Stimulated activated CD4-positive, alpha-beta T cell treated with anti-CD3 and anti-CD28 coated beads, Interleukin-1b, Interleukin-23, amount 100 ng/mL, for 1 hour (primary cell): Measurements from ENCODE around the gene SLC22A12.

ENCODE experiments used
- DNase-seq, 2 donors: peaks; one replicate each; pipeline ENCODE4 v3.0.0-alpha.2; 2020; ENCODE audit warnings: low read depth in 2 of 2

SLC22A12 gene

DNA sequence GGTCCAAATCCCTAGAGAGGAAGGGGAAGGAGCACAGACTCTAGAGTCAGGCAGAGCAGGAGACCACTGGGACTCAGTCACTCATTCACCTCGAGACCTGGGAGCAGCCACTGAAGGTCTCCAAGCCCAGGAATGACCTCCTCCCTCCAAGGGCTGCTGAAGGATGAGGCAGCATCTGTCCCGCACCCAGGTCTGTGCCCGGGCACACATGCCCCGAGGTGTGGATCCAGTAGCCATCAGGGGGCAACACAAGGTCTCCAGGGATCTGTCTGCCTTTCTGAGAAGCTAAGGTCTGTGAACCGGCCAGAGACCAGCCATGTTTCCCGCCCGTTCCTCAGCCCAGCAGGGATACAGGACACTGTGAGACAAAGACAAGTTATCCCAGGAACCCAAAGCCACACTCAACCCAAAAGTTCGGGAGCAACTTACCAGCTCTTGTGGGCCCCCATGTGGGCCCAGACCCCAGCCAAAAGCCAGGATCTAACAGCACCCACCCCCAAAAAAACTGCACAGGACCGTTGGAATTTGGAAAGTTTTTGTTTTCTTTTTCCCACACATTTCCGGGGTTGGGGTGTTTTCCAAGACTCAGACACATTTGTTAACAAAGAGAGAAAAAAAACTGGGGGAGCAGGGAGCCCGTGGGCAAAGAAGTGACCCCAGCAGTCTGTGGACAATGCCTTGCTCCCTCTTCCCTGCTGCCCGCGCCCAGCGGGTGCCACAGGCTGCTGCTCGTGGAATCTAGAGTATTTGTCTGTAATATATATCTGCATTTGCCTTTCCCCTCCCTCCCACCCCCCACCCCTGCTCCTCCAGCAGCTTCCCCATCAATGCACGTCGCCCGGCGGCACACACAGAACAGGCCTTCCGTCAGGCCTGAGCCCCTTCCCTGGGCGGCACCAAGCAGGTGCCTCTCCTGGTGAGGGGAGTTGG, 14.9 kb downstream of the SLC22A12 start:
- no peak for DNase-seq

DNA sequence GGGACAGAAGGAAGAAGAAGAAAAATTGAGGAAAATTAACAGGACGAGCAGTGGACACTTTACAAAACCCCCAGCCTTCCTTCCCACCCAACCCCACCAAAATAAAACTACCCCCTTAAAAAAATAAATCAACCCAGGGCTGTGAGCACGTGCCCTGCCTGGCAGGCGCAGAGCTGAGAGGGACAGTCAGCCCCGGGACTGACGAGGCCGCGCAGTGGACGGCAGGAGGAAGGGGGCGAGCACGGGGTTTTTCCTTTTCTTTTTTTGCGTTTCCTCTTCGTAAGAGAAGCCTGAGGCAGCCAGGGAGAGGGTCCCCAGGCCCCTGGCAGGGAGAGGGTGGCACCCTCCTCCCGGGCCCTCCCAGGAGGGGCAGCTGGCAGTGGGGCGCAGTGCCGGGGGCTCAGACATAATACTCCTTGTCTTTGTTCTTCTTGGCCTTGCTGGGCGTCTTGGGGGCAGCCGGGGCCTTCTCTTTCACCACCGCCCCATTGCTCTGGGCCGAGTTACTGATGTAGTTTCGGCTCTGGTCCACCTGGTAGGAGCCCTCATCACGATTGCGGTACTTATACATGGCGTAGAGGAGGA, 15.9 kb downstream of the SLC22A12 start:
- DNase-seq = no peak

DNA sequence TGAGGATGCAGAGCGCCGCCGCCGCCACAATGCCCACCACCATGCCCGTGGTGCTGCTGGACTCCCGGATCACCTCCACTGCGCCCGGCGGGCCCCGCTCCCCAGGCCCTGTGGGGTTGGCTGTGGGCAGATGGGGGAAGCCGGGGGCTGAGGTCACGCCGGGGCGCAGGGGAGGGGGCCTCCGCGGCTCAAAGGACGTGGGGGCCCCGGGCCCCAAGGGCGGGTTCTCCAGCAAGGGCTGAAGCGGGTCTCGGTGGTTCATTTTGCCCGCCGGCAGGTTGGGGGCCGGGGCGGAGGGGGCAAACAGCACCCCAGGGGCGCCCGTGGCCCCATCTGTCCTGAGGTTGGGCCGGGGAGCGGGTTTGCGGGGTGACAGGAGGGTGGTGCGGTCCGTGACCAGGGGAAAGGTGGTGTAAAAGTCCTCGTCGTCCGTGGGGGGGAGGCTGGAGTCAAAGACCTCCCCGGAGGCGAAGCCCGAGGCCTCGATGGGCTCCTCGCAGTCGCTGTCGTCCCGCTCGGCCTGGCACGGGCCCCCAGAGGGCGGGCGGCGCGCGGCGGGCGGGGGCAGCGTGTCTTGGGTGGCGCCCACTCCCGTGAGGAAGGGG, 16.5 kb downstream of the SLC22A12 start:
- DNase-seq = no peak

DNA sequence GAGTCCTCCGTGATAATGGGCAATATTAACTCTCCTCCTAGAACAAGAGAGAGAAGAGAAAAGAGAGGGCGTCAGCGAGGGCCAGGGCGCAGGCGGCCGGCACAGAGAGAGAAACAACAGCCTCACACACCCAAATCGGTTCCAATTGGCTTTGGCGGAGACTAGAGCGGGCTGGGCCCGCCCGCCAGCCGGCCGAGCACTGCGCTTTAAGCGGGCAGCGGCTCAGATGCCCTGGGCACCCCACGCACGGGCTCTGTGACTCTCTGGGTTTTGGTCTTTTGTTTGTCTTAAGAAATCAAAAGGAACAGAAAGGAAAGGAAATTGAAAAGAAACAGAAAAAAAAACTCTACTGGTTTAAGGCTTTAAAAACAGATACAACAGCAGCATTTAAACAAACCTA, 17.0 kb downstream of the SLC22A12 start:
- no peak for DNase-seq

DNA sequence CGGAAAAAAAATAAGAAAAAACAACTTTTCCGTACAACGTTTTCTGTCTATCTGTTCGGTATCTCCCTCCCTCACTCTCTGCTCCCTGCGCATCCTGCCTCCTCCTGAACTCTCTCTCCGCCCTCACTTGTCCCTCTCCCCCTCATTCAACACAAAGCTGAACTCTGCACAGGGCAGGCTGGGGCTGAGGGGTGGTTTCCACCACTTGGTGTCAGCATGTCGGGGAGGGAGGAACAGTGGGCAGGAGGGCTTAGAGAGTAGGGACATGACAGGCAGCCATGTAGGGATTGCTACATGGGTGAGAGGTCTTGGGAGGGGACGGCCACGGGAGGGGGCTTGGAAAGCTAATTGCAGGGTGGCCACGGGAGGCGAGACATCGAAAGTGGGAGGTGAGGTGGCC, 17.6 kb downstream of the SLC22A12 start:
- DNase-seq = no peak

DNA sequence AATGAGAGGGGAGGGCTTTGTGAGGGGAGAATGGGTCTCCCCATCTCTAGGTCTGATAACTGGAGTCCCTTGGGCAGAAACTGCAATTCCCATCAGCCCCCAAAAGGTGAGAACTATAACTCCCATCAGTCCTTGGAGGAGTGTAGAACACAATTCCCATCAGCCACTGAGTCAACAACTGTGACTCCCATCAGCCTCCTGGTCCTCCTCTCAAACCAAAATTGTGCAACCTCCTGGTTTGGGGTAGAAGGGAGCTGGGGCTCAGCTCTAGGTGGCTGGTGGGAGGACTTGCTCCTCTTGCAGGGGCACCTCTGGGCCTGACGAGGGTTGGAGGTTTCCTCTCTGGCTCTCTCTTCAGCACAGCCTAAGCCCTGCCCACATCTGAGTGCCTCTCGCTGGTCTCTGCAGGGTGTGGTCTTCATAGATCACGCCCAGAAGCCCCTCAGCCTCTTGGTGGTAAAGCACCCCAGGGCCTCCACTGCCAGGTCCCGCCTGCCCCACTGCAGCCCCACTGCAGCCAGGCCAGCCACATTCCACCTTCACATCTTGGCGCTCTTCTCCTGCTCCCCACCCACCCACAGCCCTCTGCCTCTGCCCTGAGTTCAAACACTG, 18.5 kb downstream of the SLC22A12 start:
- DNase-seq = no peak

DNA sequence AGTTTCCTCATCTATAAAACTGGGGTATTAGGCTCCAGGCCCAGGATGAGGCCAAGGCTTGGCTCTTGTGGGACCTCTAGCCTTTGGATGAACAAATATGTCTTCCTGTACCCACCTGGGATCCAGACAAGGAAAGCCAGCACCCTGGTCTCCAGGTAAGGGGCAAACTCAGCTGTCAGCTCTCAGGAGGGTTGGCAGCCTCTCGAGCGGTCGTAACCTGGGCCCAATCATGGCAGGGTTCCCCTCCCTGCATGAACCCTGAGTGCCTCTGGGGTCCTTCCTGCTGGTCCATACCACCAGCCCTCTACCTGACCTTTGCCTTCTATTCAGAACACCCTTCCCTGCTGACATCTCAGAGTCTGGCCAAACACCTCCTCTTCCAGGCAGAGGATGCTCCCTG, 19.6 kb downstream of the SLC22A12 start:
- DNase-seq = no peak

DNA sequence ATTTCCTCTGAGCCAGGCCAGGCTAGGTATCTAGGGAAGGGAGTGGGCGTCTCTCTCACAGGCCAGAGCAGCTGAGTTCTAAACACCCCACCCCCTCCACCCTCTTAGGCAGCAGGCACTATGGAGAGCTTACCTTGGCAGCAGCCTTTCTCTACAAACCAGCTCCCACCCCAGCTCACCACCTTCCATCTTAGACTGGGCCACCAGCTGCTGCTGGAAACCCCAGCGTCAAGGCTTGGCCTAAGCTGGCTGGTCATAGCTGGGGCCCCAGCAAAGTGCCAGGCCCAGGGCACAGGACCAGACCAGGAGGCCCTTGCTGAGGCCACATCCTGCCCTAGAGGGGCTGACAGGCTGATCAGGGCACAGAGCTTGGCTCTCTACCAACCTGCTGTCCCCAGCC, 20.2 kb downstream of the SLC22A12 start:
- DNase-seq = no peak

DNA sequence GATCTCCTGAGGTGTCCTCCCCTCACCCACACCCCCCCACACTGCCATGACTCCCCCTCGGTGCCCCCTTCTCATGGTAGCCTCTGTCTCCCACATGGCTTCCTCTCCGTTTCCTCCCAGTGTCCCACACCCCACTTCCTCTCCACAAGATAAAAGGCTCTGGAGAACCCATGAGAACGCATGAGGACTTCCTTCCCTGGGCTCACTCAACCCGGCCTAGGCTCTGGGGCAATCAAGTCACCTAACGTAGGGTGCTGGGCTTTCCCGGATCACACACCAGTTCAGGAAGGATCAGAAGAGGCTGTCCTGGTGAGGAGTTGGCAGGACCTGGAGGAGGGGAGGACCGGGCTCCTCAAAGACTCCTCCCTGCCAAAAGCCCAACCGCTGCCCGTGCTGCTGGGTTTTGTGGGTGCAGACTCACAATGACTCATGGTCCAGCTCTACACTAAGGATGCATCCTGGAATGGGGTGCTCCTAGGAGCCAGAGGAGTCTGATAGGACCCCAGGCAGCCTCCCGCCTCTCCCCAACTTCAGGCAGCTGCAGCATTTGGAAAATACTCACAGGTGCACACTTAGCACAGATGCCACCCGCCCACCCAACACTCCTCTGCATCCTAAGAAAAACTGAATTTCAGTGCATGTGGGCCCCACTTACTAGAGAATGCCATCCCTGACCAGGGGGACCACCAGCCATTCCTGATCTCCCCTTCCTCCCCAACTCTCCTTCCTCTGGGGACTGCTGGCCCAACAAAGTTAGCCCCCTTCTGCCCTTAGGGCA, 21.0 kb downstream of the SLC22A12 start:
- DNase-seq = no peak

DNA sequence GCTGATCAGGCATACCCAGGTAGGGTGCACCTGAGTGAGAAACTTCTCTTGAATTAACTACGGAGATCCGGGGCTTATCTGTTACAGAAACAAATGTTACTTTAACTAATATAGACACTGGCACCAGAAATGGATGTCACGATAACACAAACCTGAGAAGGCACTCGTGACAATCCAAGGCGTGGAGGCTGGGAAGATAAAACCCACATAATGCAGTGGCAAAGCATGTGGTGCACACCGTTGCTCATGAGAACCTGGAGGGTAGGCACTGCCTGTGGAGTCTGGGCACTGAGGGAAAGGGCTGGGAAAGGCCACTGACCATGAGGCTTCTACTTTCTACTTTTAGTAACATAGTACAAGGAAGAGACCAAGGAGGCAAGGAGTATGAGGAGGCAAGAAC, 22.6 kb downstream of the SLC22A12 start:
- no peak for DNase-seq

DNA sequence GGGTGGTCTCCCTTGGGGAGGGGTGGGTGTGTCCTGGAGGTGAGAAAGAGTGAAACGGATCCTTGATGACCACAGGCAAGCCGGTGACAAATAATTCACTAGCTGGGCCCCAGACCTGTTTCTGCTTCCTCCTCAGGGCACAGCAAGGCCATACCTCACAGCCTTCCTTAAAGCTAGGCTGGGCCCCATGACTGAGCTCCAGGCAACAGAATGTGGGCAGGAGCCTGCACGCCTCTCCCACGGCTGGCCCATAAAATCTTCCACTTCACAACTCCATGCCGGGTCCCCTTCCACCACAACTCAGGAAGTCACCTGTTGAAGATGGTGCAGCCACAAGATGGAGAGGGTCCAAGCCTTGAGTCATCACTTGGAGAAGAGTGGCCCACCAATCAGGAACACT, 23.9 kb downstream of the SLC22A12 start:
- DNase-seq = no peak

DNA sequence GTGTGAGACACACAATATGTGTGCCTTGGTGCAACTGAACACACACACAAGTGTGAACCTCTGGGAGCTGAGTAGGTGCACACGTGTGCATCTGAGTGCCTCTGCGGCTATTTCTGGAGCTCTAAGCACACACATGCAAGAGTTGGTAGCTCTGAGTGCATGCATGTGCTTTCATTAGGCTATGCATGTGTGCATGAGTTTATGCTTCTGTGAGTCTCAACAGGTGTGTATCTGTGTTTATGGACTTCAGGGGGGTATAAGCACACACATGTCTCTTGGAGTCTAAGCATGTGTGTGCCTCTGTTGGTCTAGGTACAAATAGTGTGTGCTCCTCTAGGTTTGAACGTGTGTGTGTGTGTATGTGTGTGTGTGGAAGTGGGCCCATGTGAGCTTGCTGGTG, 25.8 kb downstream of the SLC22A12 start:
- no peak for DNase-seq

DNA sequence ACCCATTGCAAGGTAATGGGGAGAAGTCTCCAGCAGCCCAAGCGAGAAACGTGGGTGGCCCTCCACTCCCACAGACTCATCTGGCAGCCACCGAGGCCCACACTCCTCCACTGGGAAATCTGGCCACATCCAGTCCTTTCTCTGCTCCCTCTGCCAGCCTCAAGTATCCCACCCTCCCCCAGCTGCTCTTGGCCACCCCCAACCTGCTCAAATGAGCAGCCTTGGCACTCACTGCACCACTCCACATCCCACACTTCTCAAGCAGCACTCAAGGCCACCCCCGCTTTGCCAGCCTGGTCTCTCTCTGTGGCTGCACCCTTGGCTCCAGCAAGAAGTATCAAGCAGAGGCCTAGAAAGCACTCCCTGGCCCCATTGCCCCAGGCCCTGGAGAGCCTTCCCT, 28.2 kb downstream of the SLC22A12 start:
- DNase-seq = no peak

DNA sequence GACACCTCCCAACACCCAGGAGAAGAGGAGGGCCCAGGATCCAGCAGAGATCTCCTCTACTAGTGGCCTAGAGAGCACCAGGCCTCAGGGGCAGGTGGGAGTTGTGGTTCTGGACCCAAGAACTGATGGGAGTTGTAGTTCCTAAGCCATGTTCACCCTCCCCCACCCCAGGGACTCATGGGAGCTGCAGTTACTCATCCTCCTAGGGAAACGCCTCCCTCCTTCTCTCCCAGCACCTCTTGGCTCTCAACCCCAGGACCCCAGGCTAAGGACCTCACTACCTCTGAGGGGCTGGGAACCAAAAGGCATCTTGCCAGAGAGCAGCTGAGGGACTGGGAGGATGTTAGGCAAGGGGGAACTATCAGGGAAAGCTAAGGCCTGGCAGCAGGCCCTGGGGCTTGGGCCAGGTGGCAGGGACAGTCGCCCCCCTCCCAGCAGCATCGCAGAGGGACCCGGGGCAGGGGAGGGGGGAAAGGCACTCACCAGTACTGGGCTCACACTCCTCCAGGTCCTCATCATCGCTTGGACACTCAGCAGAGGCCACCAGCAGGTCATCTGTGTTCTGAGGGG, 28.9 kb downstream of the SLC22A12 start:
- no peak for DNase-seq

DNA sequence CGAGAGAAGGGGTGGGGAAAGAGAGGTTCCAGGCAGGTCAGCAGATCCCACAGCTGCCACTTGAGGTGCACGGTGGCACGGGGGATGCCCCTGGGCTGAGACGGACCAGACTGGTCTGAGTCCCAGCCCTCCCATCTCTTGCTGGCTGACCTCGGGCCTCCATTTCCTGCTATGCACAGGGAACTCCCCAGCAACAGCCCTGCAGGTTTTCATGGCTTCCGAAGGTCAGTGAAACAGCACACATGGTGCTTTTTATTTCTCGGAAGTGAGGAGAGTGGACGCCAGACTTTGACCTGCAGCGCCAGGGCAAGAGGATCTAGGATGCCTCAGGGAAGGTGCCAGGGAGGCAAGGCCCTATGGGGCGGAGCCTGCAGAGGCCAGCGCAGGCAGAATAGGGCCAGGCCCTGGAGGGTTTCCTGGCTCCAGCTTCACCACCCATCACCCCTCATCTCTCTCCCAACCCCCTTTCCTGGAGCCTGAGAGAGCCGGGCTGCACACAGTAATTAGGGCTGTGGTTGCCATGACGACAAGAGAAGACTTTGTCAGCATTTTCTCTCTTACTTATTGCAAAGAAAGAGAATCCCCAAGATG, 29.5 kb downstream of the SLC22A12 start:
- no peak for DNase-seq

DNA sequence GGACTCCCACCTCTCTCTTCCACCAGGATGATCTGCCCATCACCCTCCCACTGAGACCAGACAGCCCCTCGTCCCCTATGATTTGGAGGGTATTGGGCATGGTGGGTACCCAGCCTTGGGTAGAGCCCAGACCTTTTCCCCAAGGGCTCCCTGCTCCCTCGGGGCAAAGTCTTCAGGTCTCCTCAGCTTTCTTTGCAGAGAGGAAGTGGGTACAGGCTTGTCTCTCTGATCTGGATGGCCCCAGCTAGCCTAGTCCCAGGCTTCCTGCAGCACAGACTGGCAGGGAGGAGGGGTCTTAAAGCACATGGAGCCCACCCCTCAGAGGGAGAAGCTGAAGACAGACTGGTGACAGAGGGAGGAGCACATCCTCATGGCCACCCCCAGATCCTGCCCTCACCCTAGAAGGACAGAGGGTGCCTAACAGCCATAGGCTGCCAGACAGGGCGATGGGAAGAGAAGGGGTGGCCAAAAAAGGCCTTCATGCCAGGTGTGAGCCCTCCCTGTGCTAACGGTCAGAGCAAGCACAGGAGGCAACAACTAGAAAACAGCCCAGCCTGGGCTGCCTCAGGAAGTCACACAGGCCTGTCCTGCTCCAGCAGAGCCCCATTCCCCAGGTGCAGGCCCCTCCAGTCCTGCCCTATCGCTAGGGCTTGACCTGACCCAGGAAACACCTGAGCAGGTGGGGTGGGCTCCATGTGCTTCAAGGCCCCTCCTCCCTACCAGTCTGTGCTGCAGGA, 30.4 kb downstream of the SLC22A12 start:
- no peak for DNase-seq

DNA sequence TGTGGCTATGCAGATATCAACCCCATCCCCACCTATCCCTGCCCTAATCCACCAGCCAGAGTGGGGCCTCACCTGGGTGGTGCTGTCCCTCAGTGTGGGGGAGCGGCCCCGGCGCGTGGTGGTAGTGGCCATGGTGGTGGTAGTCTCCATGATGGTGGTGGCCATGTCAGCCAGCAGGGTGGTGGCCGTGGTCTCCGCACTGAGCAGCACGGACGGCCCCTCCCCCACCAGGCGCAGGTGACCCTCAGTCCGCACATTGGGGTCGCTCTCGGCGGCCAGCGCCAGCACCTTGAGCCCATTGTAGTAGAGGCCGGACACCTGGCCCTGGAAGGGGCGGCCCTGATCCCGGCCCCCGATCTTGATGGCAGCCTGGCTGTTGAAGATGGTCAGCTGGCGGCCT, 31.7 kb downstream of the SLC22A12 start:
- DNase-seq = no peak

DNA sequence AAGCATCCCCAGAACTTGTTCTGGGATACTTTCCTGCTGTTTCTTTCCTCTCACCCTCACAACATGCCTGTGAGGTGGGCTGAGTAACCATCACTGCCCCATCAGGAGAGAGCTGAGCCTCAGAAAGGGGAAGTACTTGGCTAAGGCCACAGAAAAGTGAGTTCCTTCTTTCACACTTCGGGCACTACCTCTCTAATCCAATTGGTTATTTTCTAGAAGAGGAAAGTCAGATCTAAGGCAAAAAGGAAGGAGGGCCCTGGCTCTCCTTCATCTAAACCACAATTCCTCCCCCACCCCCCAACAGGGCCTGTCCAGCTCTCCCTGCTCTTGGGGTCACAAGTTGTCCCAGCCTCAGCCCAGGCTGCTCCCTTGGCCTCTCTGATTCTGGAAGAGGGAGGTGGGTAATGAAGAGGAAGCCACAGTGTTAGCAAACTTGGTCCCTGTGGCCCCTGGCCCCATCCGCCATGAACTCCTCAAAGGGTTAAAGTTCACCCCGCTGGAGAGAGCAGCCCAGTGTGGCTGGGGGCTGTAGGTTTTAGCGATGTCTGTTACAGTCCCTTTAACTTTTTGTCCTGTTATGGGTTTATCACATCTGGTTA, 34.0 kb downstream of the SLC22A12 start:
- DNase-seq = no peak

DNA sequence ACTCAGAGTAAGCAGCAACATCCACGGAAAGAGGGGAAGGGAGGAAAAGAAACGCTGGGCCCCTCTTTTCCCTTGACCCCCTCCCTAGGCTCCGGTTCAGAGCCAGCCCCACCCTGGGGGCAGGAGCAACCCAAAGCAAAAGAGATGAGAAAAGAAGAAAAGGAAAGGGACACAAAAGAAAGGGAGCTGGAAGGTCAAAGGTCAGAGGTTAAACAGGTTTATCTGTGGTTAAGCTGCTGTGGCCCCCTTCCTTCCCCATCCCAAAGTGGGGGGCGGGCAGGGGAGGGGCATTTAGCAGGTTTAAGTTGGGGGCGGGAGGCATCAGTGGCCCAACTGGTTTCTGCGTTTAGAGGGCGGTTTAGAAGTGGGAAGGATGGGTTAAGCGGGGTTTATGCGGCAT, 35.6 kb downstream of the SLC22A12 start:
- DNase-seq = no peak

DNA sequence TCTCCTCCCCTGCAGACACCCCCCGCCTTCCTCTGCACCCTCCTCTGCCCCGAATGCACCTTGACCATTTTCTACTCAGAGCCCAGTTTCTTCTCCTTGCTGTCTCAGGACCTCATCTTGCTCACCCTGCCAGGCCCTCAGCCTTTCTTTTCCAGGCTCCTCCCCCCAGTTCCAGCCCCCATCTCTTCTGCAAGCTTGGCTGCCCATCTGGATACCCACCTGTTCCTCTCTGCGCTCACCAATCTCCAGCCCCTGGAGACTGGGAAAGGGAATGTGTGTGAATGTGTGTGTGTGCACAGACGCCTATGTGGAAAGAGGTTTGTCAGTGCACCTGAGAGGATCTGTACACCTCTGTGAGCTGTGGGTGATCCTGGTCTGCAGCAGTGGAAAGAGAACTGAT, 36.4 kb downstream of the SLC22A12 start:
- DNase-seq = no peak
